HCT116 (cell line): ENCODE measurements around the gene UBE2L3.

Source experiments
- CTCF ChIP-seq, 3 experiments: fragments of 200-600 bp in 1 of 3; sonication (generic) in 1 of 3; IDR thresholded peaks in 2 of 3; conservative IDR thresholded peaks in 1 of 3; 2 replicates each; pipeline ENCODE4 v1.5.1; 2012 to 2017; ENCODE audit warnings: low read depth in 2 of 3, low read length in 2 of 3, antibody characterized with exemption in 1 of 3, borderline replicate concordance in 1 of 3, control low read depth in 1 of 3, mild to moderate bottlenecking in 1 of 3, mixed read lengths in 1 of 3, mixed run types in 1 of 3, moderate library complexity in 1 of 3; ENCODE audit not compliant: insufficient read depth in 1 of 3
- EZH2 ChIP-seq: fragments of 200-600 bp; sonication (generic); IDR thresholded peaks from 2 replicates; pipeline ENCODE4 v1.6.1; 2017; ENCODE audit warnings: antibody characterized with exemption, mixed run types
- POLR2A ChIP-seq: IDR thresholded peaks from 2 replicates; pipeline ENCODE4 v1.7.0; 2011; ENCODE audit warnings: borderline replicate concordance; ENCODE audit not compliant: insufficient read depth, insufficient read length; ENCODE audit errors: extremely low read depth
- POLR2AphosphoS5 ChIP-seq: IDR thresholded peaks from 2 replicates; pipeline ENCODE4 v1.6.1; 2011; ENCODE audit warnings: mild to moderate bottlenecking, low read depth, low read length, moderate library complexity
- RAD21 ChIP-seq: IDR thresholded peaks from 2 replicates; pipeline ENCODE4 v1.6.1; 2012; ENCODE audit warnings: low read depth, mild to moderate bottlenecking
- REST ChIP-seq: IDR thresholded peaks from 2 replicates; pipeline ENCODE4 v1.6.1; 2012; ENCODE audit warnings: low read depth
- SIN3A ChIP-seq: IDR thresholded peaks from 2 replicates; pipeline ENCODE4 v1.6.1; 2012; ENCODE audit warnings: low read depth
- YY1 ChIP-seq: IDR thresholded peaks from 2 replicates; pipeline ENCODE4 v1.6.1; 2011; ENCODE audit warnings: low read length, low read depth, moderate library complexity, mild to moderate bottlenecking; ENCODE audit not compliant: insufficient replicate concordance; ENCODE audit errors: extremely low read depth
- ZBTB33 ChIP-seq: IDR thresholded peaks from 2 replicates; pipeline ENCODE4 v1.6.1; 2011; ENCODE audit warnings: mild to moderate bottlenecking, low read length, moderate library complexity; ENCODE audit not compliant: insufficient replicate concordance; ENCODE audit errors: extremely low read depth
- ZFX ChIP-seq: fragments of 450-650 bp; IDR thresholded peaks from 2 replicates; pipeline ENCODE4 v1.6.1; 2017
- ZNF274 ChIP-seq: fragments of 200-500 bp; sonication (Bioruptor generic); IDR thresholded peaks from 2 replicates; pipeline ENCODE4 v1.6.1; 2014; ENCODE audit warnings: mild to moderate bottlenecking, low read depth, low read length, inconsistent platforms
- TF ChIP-seq, protein P1 (sequence below): IDR thresholded peaks from 2 replicates; pipeline ENCODE4 v1.6.1; 2012
- TF ChIP-seq, protein P2 (sequence below): IDR thresholded peaks from 2 replicates; pipeline ENCODE4 v1.6.1; 2012

GRCh38 chr22:21633481-21633880 lies 66.0 kb downstream of the UBE2L3 start:
- TF ChIP-seq ZNF274 (no peak), CTCF (IDR thresholded peaks at IDR 0.05 in 2 of 3, conservative IDR thresholded peaks at IDR 0.05 in 1 of 3; ENCODE audit: borderline replicate concordance in 1 of 3, insufficient read depth in 1 of 3, low read depth in 2 of 3, low read length in 2 of 3) (no peak), POLR2AphosphoS5 (no peak), ZBTB33 (no peak), YY1 (no peak), RAD21 (no peak), POLR2A (no peak), REST (no peak), EZH2 (no peak), ZFX (no peak), SIN3A (no peak)
- TF ChIP-seq, protein P1, sequence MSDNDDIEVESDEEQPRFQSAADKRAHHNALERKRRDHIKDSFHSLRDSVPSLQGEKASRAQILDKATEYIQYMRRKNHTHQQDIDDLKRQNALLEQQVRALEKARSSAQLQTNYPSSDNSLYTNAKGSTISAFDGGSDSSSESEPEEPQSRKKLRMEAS: no peak
- TF ChIP-seq, protein P2, sequence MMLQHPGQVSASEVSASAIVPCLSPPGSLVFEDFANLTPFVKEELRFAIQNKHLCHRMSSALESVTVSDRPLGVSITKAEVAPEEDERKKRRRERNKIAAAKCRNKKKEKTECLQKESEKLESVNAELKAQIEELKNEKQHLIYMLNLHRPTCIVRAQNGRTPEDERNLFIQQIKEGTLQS: no peak
